Adrenal gland (tissue), 5 donors: ENCODE measurements around the gene TELO2.
A peak's percentile ranks its signal among the peaks of the same experiment; 100 is the strongest.

ENCODE experiments used
- CTCF ChIP-seq, 6 experiments: fragments of 450-650 bp in 4 of 6; fragments of 200-600 bp in 2 of 6; sonication (generic) in 1 of 6; IDR thresholded peaks; 1 replicate in 5 of 6; 2 replicates in 1 of 6; pipeline versions ENCODE4 v1.5.1 to v1.8.0; 2016 to 2021; ENCODE audit warnings: antibody characterized with exemption in 6 of 6, mild to moderate bottlenecking in 2 of 6, moderate library complexity in 1 of 6
- POLR2A ChIP-seq, 2 donors: fragments of 450-650 bp; IDR thresholded peaks; one replicate each; pipeline ENCODE4 v1.6.1; 2017; ENCODE audit warnings: antibody characterized with exemption in 2 of 2, mild to moderate bottlenecking in 2 of 2, moderate library complexity in 1 of 2
- donor health status: DM: no; HTN: no; CAD: no.

- TF ChIP-seq CTCF (IDR thresholded peaks at IDR 0.05) (peak in 2 of 6 experiments; percentile 27 to 34), POLR2A (IDR thresholded peaks at IDR 0.05) (peak in 1 of 2 donors; percentile 44)
These were observed at the start of gene TELO2 for GRCh38 chr16:1492923-1493745.
